ENCODE measurements around the gene NUDT16L1.
"Not testable (repeated sequence)": the region's sequence is repeated elsewhere in the genome, so short reads cannot be mapped to it uniquely, and the experiment has no call there.

The NUDT16L1 gene

DNA sequence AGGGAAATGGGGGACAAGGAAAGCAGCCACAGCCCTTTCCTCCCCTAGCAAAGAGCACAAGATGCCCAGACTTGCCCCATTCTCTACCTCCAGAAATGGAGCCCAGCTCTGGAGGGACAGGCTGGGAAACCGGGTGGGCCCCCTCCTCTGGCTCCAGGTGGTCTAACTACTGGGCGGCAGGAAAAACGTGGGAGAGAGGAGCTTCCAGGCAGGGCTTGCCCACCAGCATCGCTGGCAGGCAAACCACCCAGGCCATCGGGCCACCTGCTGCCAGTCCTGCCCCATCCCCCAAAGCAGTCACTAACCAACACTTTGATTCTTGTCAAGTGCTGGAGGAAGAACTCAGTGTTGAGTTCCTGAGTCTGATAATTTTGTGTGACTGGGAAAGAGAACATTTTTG, 25.1 kb downstream of the NUDT16L1 start:
- no peak for DNase-seq (ENCODE audit: low read depth, low spot score)

DNA sequence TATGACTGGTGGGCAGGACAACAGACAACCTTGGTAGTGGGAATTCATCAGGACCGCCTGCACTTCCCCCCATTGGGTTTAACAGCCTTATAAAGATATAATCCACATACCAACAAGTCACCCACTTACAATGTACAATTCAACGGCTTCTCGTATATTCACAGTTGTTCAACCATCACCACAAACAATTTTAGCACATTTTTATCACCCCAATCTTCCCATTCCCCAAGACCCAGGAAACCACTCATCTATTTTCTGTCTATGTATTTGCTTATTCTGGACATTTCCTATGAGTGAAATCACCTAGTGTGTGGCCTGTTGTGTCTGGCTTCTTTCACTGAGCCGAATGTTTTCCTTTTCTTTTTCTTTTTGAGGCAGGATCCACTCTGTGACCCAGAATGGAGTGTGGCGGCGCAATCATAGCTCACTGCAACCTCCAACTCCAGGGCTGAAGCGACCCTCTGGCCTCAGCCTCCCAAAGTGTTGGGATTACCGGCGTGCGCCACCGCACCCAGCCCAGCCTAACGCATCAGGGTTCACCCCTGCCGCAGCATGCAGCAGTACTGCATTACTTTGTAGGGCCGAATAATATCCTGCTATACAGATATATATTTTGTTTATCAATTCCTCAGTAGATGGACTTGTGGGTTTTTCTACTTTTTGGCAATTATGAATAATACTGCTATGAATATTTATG, 29.9 kb downstream of the NUDT16L1 start:
- DNase-seq (ENCODE audit: low read depth, low spot score): no peak

DNA sequence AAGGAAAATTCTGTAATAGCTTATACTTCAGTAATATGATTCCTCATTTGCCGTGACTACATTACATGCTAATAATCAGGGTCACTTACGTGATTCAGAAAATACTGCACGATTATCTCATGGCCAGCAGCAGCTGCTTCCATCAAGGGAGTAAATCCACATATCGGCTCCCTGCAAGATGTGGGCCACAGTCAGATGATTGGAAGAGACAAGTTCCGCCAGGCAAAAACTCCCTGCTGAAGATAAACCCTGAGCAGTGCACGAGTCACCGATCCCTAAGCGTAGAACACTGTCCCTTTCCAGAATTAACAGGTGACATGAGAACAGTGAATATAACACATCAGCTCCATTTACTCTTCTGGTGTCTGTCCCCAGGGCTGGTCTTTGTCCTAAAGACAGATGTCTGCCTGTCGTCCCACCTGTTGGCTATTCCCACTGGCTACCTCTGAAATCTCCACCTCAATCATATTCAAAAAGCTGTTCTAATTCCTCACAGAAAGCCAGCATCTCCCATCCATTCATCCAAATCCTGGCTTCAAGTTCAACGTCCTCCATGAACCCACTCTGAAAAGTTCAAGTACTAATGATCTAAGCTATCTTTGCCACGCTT, 31.4 kb downstream of the NUDT16L1 start:
- no peak for DNase-seq (ENCODE audit: low read depth, low spot score)

DNA sequence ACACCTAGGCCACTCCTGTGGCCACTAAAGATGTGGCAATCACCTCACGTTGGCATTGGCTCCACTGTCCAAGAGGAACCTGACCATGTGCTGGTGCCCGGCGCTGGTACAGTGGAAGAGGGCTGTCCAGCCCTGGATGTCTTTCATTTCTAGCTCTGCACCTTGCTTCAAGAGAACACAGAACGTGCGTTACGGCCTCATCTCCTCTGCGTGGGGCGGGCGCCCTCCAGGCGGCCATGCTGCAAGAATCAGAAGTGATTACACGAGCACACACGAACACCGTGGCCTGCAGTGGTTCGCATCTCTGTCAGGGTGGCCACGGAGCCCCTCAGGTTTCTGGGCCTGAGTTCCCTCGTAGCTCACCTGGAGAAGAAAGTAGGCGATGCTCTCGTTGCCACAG, 33.3 kb downstream of the NUDT16L1 start:
- DNase-seq (ENCODE audit: low read depth, low spot score): no peak

DNA sequence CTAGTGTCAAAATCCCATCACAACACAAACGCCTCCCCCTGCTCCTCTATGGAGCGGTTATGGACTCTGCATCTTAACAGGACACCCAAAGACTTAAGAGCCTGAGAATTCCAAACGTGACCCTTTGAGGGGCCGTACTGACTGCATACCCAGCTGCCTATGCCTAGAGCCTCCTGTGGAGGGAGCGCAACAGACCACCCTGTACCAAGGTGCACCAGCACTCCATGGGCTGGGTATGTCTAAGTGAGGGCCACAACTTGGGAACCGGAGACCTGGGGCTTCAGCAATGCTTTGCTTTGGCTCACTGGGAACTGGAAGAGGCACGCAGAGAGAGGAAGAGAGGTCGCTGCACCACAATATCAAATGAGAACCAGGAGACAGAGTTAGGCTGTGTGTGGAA, 35.3 kb downstream of the NUDT16L1 start:
- DNase-seq (ENCODE audit: low read depth, low spot score): no peak

DNA sequence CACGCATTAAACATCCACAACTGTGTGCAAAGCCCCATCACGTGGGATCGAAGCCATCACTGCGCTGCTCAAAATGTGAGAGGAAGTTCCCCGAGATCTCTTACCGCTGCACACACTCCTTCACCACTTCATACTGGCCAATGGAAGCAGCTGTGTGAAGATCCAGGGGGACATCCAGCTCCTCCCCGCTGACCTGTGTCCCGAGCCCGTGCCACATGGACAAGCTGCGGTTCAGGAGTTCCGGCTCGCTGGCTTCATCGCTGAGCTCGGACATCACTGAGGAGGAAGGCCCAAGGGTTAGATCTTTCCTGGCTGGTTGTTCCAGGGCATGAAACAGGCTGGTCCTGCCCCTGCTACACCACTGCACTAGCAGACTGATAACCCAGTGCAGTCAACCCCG, 36.5 kb downstream of the NUDT16L1 start:
- DNase-seq (ENCODE audit: low read depth, low spot score): no peak

DNA sequence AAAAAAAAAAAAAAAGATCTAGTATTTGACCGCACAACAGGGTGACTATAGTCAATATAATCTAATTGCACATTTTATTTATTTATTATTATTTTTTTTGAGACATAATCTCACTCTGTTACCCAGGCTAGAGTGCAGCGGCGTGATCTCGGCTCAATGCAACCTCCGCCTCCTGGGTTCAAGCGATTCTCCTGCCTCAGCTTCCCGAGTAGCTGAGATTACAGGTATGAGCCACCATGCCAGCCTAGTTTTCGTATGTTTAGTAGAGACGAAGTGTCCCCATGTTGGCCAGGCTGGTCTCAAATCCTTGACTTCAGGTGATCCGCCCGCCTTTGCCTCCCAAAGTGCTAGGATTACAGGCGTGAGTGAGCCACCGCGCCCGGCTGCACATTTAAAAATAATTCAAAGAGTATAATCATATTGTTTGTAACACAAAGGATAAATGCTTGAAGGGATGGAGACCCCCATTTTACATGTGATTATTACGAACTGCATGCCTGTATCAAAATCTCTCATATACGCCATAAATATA, 39.9 kb downstream of the NUDT16L1 start:
- DNase-seq (ENCODE audit: low read depth, low spot score): no peak

DNA sequence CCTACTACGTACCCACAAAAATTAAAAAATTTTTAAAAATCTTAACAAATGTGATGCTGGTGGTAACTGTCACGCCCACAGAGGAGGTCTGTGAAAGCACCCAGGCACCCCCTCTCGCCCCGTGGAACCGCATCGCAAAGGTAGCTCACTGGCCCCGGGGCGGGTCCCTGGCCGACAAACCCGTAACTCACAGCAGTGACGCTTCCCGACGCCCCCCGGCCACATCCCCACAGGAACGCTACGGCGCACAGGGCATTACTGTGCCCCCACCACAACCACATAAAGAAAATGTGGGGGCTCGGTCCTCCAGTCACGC, 40.3 kb downstream of the NUDT16L1 start:
- no peak for DNase-seq (ENCODE audit: low read depth, low spot score)

DNA sequence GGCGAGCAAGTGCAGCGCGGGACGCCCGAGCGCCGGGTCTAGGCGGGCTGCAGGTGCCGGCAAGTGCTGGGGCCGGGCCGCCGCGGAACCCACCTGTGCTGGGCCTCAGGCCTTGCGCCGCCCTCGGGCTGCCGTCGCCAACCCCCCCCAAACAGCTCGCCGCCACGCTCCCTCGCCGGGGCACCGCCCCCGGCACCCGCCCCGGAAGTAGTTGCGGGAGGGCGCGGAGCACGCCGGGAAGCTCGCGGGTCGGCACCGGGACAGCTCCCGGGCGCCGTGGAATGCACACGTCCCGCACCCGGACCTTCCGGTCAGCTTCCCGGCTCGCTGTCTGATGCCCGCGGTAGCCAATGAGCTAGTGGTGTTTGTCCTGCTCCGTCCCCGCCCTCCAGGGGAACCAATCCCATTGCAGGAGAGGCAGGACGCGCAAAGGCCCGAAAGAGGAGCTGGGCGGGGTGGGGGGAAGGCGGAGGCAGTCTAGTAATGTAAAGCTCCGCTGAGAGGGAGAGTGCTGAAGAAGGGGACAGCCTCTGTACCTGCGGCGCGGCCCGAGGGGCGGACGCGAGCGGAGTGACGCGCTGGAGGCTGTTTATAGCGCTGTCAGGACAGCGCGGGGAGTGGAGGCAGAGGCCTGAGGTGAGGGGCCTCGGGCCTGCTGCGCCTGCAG, 40.8 kb downstream of the NUDT16L1 start, which contains the start of the genes ANKS3 and DNAAF8:
Gene ANKS3 (minus strand): TSS at position 209 of the 667 bp plus-strand sequence. CDS start 4,122 bp downstream, outside the sequence.
Gene DNAAF8 (plus strand): TSS at position 475 of the 667 bp plus-strand sequence. CDS start 1,978 bp downstream, outside the sequence.
- DNase-seq (ENCODE audit: low read depth, low spot score): peak; percentile 94

DNA sequence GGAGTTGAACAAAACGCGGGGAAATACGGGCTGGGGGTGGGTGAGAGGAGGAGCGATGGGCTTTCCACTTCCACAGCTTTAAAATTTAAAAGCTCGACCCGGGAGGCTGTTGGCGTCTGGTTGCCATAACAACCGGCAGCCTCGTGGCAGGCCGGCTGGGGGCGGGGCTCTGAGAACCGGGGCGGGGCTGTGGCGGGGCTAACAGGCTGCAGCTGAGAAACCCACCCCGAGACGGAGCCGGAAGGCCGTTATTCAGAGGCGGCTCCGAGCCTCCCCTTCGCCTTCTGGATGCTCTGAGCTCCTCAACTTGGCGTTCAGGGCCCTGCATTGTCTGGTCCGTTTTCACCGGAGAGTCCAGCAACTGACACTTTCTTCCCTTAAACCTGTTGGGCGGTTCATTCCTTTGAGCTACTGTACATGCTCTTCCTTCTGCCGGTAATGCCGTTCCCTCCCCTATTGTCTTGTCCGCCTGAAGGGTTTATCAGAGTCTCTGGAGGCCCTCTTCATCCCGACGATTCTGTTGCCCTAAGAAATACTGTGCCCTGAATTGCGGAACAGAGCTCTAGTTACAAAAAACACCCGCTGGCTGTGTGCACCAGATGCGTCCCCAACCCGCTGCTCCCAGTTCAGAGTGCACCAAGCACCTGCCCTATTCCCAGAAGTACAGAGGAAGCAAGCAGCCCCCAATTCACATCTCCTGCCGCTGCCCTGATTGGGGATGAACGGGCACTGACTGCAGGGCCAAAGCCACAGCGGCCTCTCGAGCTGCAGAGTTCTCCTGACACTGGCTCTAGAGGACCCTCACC, 41.6 kb downstream of the NUDT16L1 start:
- no peak for DNase-seq (ENCODE audit: low read depth, low spot score)

DNA sequence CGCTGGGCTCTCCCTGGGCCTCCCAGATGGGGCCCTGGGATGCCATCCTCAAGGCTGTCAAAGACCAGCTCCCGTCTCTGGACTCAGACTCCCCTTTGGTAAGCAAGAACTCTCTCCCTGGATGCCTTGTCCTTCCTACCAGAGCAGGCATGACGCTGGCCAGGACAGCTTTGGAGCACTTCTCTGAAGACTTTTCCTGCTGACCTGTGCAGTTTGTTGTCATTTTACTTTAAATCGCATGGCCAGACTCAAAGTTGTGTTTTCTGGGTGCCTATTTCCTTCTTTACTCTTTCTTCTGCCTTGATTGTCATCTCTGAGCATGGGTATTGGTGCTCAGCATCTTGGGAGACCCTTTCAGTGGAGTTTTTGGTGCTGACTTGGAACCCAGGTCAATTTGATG, 43.2 kb downstream of the NUDT16L1 start:
- DNase-seq (ENCODE audit: low read depth, low spot score): no peak

DNA sequence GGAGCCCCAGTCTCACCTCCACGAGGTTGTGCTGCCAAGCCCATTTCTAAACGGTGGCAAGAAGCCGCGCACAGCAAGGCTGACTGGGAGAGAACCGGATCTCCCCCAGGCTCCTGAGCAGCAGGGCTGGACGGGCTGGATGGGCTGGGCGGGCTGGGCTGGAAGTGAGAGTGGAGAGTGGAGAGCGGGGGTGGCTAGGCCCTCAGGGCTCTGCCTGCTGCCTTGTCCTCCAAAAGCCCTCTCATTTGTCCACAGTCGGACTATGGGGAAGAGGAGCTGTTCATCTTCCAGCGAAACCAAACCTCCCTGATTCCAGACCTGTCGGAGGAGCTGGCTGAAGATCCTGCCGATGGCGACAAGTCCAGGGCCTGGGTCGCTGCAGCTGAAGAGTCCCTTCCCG, 44.2 kb downstream of the NUDT16L1 start:
- no peak for DNase-seq (ENCODE audit: low read depth, low spot score)

DNA sequence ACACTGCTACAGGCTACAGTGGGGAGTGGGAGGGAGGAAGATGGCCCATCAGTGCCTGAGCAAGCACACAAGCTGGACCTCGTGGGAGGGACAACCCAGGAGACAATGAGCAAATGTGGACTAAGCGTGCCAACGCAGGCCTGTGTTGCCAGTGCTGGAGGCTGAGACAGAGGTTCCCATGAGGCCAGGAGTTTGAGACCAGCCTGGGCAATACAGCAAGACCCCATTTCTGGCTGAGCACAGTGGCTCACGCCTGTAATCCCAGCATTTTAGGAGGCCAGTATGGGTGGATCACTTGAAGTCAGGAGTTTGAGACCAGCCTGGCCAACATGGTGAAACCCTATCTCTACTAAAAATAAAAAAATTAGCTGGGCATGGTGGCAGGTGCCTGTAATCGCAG, 45.0 kb downstream of the NUDT16L1 start:
- DNase-seq (ENCODE audit: low read depth, low spot score): not testable (repeated sequence)

DNA sequence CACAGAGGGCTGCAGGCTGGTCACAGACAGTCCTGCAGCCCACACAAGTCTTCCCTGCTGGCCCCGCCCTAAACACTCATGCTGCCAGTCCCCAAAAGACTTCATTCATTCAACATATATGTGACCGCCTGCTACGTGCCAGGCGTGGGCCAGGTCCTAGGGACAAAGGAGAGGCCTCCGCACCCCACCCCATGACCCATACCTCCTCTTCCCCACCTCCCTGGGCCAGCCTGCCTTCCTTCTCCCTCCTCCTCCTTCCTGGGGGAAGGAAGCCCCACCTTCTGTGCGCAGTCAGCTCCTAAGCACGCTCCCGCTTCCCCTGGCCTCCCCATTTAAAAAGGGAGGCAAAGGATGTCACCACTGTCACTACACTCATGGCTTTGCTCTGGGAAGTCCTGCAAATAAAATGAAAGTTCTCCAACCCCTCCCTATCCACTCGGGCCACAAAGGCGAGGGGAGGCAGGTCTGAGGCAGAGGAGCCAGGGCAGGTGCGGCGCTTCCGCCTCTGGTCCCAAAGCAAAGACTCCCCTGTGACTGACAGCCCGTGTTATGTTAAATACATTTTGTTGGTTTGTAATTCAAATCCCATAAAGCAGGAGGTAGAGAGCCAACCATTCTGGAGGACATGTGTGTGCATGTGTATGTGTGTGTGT, 50.0 kb downstream of the NUDT16L1 start:
- DNase-seq (ENCODE audit: low read depth, low spot score): no peak

DNA sequence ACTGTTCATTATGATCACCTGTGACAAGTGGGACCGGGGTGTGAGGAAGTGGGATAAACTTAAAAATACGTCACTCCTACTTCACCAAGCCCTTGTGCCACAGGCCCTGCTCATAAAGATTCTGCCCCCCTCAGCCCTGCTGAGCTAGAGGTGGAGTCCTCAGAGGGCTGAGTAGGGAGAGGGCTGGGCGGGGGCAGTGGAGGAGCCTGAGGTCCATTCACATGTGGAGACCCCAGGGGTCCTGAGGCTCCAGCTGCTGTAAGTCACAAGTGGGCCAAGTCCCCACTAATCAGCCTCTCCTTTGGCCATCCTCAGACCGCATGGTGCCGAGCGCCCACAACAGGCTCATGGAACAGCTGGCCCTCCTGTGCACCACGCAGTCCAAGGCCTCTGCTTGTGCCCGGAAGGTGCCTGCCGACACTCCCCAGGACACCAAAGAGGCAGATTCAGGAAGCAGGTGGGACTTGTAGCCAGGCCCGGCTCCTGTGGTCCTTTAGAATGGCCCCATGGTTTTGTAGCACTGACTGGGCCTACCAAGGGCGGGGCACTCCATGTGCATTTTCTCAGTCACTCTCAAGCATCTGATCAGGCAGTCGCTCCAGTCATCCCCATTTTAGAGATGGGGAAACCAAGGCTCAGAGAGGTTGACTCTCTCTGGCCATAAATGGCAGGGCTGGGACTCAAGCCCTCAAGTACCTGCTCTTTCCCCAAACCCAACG, 51.4 kb downstream of the NUDT16L1 start:
- DNase-seq (ENCODE audit: low read depth, low spot score): no peak

DNA sequence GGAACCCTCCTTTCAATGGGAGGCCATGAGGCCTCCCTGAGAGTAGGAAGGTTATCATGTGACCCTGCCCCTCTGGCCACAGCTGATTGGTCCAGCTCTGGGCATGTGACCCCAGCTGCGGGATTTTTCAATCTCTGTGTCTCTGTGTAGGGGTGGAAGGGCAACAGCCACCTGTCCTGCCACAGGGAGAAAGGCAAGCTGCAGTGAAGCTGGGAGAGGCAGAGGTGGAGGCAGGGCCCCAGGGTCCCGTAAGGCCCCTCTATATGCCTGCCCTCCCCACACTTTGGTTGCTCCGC, 51.9 kb downstream of the NUDT16L1 start:
- no peak for DNase-seq (ENCODE audit: low read depth, low spot score)
